IPS-NIHi11 (cell line): ENCODE measurements around the gene BFSP2.

Source experiments
- DNase-seq: peaks from one replicate; pipeline ENCODE4 v3.0.0; 2012; ENCODE audit warnings: mixed read lengths, low spot score

The BFSP2 gene

GRCh38 chr3:133383175-133383574, 16.7 kb upstream of the BFSP2 start:
- no peak for DNase-seq

- DNase-seq: no peak
These were observed 16.1 kb upstream of the BFSP2 start for GRCh38 chr3:133383741-133384140.

DNA sequence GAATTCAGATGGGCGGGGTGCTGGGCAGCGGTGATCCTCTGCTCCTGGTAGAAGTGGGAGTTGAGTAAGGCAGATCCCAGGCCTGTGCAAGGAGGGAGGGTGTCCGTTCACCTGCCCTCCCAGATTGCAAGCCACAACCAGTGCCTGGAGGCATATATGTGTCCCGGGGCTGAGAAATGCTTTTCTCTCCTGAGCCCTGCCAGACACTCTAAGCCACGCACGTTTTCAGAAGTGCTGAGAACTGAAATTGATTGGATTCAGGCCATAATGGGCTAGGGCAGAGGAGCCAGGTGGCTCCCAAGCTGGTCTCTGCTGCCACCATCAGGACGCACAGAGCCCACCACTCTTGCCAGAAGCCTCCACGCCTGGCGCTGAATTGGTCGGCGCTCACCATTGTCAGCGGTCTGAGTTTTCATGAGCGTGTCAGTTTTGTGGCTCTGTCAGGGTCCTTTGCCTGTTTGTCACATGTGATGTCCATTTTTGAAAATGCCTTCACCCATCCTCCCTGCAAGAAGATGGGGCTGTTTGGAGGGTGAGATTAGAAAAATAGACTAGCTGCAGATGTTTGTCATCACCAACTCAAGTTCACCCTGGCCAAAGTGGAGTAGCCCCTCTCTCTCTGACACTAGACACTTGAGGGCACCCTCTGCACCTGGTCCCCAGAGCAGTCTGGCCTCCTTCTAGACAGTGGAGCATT, 15.4 kb upstream of the BFSP2 start:
- peak; percentile 81 for DNase-seq

DNA sequence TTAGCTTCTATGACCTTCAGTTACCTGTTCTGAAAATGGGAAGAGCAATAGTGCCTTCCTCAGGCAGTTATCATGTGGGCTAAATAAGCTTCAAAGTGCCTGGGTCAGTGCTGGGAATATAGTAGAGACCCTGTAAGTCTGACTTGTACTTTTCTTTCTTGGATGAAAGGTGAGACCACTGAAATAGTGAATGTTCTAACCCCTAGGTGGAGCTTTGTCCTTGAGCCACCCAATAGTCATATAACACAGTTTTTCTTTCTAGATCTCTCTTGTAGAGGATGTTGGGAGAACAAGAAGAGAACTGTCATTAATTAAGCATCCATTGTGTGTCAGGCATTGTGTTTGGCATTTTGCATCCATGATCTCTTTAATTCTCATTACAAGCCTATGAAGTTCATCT, 13.0 kb upstream of the BFSP2 start:
- no peak for DNase-seq

GRCh38 chr3:133387341-133387740, 12.5 kb upstream of the BFSP2 start:
- no peak for DNase-seq

DNA sequence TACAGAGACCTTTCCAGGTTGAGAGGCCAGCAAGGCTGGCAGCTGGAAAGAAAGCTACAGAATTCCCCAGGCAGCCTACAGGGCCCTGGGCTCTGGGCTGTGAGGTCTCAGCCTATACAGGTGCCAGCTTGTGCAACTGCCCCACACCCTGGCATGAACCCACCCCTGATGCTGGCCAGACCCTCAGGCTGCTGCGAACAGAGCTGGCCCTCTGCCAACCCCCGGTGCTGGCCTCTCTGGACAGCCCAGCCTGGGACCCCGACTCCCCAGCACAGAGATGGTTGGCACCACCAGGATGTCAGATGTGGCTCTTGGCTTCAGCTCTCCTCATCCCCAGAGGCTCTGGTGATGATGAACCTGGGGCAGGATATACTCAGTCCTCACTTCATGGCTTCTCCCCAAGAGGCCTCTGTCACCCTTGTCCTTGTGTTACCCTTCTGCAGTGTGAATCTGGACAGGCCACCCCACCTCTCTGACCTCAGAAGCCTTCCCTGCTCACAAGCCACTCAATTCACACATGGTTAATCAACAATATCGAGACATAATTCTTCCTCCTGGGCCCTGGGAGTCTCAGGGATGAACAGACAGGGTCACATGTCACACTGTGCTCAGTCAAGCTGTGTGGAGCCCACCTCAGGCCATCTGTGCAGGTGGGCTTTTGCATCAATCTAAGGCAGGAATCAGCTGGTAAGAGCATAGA, 11.0 kb upstream of the BFSP2 start:
- DNase-seq: no peak

DNA sequence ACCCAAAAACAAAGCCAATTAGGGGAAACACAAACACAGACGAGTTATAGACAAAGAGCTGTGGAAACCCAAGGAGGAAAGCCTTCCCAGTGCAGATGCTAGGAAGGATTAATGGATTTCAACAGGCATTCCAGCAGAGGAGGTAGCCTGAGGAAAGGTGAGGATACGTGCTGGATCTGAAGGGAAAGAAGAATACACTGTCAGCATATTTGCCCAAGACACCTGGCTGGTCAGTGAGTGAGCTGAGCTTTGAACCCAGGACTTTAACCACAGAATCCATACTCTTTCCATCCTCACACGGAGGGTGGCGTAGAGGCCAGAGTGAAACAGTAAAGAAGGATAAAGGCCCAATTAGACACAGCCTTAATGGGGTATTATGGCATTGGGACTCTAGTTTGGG, 9.1 kb upstream of the BFSP2 start:
- no peak for DNase-seq

DNA sequence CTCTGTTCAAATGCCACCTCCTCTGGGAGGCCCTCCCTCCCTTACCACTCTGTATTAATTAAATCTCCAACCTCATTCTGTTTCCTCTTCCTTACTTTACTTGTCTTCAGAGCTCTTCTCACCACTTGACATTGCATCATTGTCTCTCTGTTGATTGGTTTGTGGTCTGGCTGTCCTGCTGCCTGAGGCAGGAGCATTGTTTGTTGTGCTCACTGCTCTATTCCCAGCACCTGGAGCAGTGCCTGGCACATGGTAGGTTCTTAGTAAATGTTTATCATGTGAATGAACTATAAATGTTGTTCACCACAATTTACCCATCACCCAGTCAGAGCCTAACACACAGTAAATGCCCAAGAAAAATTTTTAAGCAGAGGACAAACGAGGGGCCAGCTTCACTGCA, 6.7 kb upstream of the BFSP2 start:
- no peak for DNase-seq

DNA sequence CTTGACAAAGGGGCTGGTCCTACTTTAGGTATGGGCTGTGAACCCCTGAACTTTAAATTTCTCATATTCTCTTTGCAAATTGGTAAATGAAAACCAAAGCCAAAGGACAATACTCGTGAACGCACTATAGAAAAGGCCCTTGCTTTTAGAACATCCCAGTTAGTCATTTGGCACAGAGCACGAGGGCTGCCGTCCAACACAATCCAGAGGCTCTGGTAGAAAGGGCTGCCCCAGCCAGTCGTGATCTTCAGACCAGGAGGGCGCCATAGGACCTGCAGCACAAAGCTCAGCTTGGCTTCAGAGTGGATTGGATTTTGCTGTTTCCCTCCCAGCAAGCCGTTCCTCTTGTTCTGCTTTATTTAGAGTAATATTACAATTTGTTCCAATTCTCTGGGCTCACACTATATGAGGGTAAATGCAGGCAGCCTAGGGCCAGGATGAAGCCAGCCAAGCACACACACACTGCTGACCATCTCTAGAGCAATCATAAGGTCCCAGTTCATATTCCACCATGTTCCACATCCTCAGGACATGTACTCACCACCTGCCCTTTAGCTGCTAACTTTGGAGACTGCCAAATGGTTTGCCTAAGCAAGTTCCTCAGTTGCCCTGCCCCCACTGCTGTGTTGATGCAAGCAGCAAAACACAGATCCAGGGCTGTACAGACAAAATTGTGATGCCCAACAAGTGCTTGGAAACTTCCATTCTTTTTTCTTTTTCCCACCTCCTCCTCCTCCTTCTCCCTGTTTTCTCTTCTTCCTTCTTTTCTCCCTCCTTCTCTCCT, 6.0 kb upstream of the BFSP2 start:
- DNase-seq: no peak

DNA sequence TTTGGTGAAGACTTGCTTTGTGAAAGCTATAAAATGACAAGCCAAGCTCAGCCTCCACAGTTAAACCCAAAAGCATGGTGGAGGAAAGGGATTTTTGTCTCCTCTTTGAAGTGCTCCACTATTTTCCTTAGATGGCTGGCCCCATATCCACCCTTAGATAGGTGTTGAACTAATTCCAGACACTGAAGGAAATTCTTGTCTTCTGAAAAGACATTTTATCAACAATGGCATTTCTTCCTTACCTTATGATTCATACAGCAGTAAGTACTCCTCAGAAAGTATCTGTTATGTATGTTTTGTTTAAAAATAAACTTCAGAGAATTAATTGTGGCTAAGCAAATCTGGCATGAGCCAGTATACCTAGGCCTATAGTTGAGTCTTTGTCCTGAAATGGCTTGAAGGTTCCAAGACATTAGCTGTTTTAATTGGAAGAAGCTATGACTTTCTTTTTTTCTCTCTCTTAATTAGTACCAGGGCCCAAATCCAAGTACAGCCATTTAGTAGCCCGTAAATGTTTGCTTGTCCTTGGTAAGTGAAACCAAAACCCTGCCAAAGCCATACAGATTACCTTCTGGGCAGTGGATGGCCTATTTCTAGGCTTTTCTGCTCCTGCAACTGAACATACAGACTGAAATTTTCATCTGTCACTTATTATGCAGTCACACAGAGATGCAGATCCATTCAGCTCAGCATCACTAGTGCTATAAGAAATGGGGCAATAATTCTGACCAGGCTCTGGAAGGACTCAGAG, 5.1 kb upstream of the BFSP2 start:
- no peak for DNase-seq

GRCh38 chr3:133396906-133397305, 3.0 kb upstream of the BFSP2 start:
- no peak for DNase-seq

- DNase-seq: no peak
These were observed 1.7 kb downstream of the BFSP2 start for GRCh38 chr3:133401374-133402135.

DNA sequence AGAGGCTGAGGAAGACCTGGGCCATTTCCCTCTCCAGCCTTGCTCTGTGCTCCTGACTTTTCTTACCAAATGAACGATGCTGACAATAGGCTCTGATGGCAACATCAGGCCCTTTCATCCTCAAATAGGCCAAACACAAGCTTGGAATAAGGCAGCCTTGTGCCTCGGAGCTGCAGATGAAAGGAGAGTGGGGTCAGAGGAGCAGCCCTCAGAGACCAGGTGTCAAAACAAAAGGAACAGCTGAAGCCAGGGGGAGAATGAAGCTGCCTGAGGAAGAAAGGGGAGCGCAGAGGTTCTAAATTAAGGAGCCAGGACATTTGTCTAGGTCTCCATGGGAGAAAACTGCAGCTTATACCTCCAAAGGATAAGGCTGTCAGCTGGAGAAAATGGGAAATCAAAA, 5.1 kb downstream of the BFSP2 start:
- DNase-seq: no peak

DNA sequence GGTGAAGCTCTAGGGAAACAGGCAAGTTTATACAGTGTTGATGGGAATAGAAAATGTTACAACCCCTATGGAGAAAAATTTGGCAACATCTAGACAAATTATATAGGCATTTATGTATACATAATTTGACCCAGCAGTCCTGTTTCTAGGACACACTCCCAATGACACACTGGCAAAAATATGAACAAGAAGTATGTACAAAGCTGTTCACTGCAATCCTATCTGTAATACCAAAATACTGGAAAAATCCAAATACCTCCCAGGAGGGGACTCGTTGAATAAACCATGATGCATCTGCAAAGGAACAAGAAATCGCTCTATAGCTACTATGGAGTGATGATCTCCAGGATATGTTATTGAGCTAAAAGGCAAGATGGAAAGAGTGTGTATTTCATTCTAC, 8.5 kb downstream of the BFSP2 start:
- DNase-seq: no peak

DNA sequence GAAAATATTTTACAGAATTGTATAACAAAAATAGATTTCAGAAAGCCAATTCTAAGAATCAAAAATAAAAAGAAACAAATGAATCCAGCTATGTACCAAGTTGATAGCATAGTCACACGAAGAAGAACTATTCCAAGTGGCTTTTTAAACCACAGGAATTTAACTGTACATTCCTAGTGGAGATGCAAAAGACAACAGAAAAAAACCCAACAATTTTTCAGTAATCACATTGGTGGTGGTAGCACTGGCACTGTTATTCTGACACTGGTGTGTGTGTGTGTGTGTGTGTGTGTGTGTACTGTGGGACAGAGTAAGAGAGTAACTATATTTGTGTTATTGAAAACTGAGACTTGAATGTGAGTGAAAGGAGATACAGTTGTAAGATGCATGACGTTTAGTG, 9.1 kb downstream of the BFSP2 start:
- no peak for DNase-seq

- no peak for DNase-seq
These were observed 10.5 kb downstream of the BFSP2 start for GRCh38 chr3:133410191-133410892.

GRCh38 chr3:133412183-133413132, 12.6 kb downstream of the BFSP2 start:
- no peak for DNase-seq

DNA sequence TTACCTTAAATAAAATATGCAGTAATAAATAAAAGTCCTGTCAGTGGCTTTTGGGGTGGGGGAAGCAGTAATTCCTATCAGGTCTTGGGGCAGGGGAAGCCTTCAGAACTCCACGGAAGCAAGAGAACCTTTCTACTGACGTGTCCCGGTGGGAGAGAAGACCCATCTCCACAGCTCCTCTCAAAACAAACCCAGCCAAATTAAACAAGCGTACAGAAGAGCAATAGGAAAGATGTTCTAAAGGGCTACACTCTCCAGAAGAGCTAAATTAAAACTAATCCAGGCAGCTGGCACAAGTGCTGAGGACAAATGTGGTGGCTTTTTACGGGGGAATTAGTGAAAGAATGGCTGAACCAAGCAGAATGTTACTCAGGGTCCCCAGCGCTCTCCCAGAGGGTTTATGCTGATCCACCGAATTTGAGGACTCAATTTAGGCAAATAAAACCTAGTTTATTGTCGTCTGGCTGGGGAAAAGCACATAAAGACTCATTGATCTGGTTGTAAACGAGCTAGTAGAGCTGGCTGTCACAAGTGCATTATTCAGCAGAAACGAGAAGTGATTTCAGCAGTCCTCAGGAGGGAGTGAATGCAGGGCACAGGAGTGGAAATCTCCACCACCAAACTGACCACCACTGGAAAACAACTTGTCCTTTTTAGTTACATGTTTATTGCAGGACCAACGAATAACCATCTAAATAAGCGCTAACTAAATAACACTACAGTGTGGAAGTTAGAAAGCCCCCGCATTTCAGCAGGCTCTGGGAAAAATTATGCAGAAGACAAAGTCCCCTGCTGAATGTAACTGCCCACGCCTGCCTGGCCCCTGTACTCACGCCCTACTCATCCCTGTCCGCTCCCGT, 13.5 kb downstream of the BFSP2 start:
- no peak for DNase-seq

- no peak for DNase-seq
These were observed 14.2 kb downstream of the BFSP2 start for GRCh38 chr3:133414021-133414392.
